Activated CD4-positive, alpha-beta memory T cell treated with anti-CD3 and anti-CD28 coated beads for 36 hours (primary cell): ENCODE results near the gene UBE2V1. TPM values are rescaled to one million over a fixed set of nuclear protein-coding genes. Genes with fewer than 3 reads are reported as not detected.
"Not testable (repeated sequence)": the region's sequence is repeated elsewhere in the genome, so short reads cannot be mapped to it uniquely, and the experiment has no call there.

Experiments used
- CTCF ChIA-PET: fragments of 350-600 bp; sonication (Branson Sonifier 250); formaldehyde crosslinking; loops from one replicate; lab custom pipeline; 2021; ENCODE audit warnings: antibody characterized with exemption, inconsistent platforms; lab: Charles Lee
- POLR2A ChIA-PET: fragments of 350-600 bp; sonication (Branson Sonifier 250); formaldehyde crosslinking; loops from one replicate; lab custom pipeline; 2021; ENCODE audit warnings: antibody characterized with exemption; lab: Charles Lee
- DNase-seq: peaks from one replicate; pipeline ENCODE4 v3.0.0-alpha.2; 2020
- H3K27ac Mint-ChIP-seq: one replicate; pipeline ENCODE4 v1.8.0; 2021; ENCODE audit warnings: mixed read lengths
- H3K27me3 Mint-ChIP-seq: one replicate; pipeline ENCODE4 v1.8.0; 2021; ENCODE audit warnings: mixed read lengths
- H3K36me3 Mint-ChIP-seq: one replicate; pipeline ENCODE4 v1.8.0; 2021; ENCODE audit warnings: mixed read lengths
- H3K4me1 Mint-ChIP-seq: one replicate; pipeline ENCODE4 v1.8.0; 2021; ENCODE audit warnings: low read depth, mixed read lengths
- H3K4me3 Mint-ChIP-seq: one replicate; pipeline ENCODE4 v1.8.0; 2021; ENCODE audit warnings: mild to moderate bottlenecking, mixed read lengths
- H3K9me3 Mint-ChIP-seq: one replicate; pipeline ENCODE4 v1.8.0; 2021; ENCODE audit warnings: mixed read lengths
- intact Hi-C: fragments of 100-400 bp; cut with micrococcal nuclease; formaldehyde crosslinking; loops from one replicate; pipeline ENCODE4 v1.15.1; 2023
- total RNA-seq, 2 experiments: library from RNA; stranded (reverse); gene quantifications; one replicate each; pipeline ENCODE4 v1.2.3, GENCODE V29; 2021

The UBE2V1 gene
- total RNA-seq, 2 experiments from 2014 or later = 167 to 172 TPM

DNA sequence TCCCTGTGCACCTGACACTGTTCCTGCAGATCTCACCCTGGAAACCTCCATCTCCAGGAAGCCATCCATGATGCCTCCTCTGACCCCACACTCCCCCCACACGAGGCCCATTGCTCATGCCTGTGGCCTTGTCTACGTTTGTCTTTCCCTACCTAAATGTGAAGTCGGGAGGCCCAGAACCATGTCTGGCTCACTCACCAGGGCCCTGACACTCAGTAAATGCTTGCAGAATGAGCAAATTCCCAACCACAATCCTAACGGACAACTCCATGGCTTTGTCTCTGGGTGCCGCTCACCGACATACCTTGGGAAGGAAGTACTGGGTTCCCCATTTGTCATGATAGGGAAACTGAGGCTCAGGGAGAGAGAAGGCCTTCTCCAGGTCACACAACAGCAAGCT is 33.3 kb upstream of the UBE2V1 start:
- Mint-ChIP-seq H3K27ac (peak overlapping the region; percentile 99), H3K9me3 (no peaks in the 10 kb centered on the region), H3K4me3 (peak overlapping the region; percentile 73), H3K27me3 (no peaks in the 10 kb centered on the region), H3K36me3 (peaks cover 24% of the 10 kb centered on the region), H3K4me1 (peaks cover 60% of the 10 kb centered on the region)
- intact Hi-C loops = loop anchor here (2.0 kb wide), 1 partner anchor 35 kb away; no protein-coding TSS in a partner anchor
- ChIA-PET CTCF (interaction anchor here (1.5 to 2.5 kb wide), 3 partner anchors 23 to 33 kb away, joined by 5 to 14 read pairs (median 6); no protein-coding TSS in a partner anchor), POLR2A (no interaction called here)
- DNase-seq = no peak

DNA sequence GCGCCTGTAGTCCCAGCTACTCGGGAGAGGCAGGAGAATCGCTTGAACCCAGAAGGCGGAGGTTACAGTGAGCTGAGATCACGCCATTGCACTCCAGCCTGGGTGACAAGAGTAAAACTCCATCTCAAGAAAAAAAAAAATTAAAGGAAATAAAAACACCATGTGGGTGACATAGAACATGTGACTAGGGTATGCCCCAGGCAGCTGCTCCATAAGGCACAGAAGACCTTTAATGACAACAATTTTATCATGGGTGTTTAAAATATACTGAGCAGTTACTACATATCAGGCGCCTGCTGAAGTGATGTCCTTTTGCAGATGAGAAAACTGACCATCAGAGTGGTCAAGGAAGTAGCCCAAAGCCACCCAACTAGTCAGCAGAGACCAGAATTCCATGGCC is 32.6 kb upstream of the UBE2V1 start:
- peak overlapping the region; percentile 99 for H3K27ac Mint-ChIP-seq
- peaks cover 55% of the 10 kb centered on the region for H3K4me1 Mint-ChIP-seq
- CTCF ChIA-PET = interaction anchor here (0.7 to 2.5 kb wide), 3 partner anchors 24 to 25 kb away, joined by 3 to 14 read pairs (median 5); no protein-coding TSS in a partner anchor
- H3K36me3 Mint-ChIP-seq = peaks cover 22% of the 10 kb centered on the region
- no peak for DNase-seq
- intact Hi-C loops = no loop called here
- POLR2A ChIA-PET = no interaction called here
- H3K27me3 Mint-ChIP-seq = no peaks in the 10 kb centered on the region
- H3K9me3 Mint-ChIP-seq = no peaks in the 10 kb centered on the region
- no peak overlapping the region for H3K4me3 Mint-ChIP-seq

DNA sequence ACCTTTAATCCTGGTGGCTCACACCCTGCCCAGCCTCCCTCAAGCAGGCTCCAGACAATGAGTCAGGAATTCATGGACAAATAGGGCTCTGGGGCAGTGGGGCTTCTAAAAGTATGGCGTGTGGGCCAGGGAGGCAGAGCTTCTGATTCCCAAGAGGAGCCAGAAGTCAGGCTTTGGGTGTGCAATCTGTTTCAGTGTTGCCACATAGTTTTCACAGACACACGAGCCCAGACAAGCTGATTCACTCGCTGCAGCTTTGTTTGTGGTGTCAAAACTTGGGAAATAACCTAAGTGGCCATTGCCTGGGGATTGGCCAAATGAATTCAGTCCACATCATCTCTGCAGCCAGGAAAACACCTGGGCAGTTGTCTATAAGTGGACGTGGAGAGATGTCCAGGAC is 31.4 kb upstream of the UBE2V1 start:
- ChIA-PET POLR2A (interaction anchor here (1.0 to 1.1 kb wide), 2 partner anchors 25 to 28 kb away, joined by 3 to 5 read pairs; no protein-coding TSS in a partner anchor), CTCF (interaction anchor here (0.9 to 1.4 kb wide), 3 partner anchors 10 to 25 kb away, joined by 3 to 5 read pairs (median 4); no protein-coding TSS in a partner anchor)
- no peak for DNase-seq
- H3K36me3 Mint-ChIP-seq = peaks cover 27% of the 10 kb centered on the region
- H3K4me3 Mint-ChIP-seq = no peak overlapping the region
- H3K9me3 Mint-ChIP-seq = no peaks in the 10 kb centered on the region
- H3K4me1 Mint-ChIP-seq = peaks cover 49% of the 10 kb centered on the region
- no peak overlapping the region for H3K27ac Mint-ChIP-seq
- H3K27me3 Mint-ChIP-seq = no peaks in the 10 kb centered on the region
- intact Hi-C loops = no loop called here

DNA sequence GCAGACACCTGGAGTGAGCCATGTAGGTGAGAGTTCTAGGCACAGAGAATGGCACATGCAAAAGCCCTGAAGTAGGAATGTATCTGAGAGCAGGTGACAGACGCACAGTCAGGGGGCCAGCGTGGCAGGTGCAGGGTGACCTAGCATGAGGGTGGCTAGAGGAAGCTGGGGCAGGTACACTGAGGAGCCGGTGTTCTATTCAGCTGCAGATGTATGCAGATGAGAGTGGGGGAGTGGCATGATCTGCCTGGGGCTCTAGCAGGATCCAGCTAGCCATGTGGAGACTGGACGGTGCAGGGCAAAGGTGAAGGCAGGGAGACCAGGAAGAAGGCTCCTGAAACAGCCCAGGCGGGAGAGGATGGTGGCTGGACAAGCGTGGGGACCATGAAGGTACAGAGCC is 29.9 kb upstream of the UBE2V1 start:
- Mint-ChIP-seq H3K27ac (no peak overlapping the region), H3K36me3 (peaks cover 27% of the 10 kb centered on the region), H3K4me3 (no peak overlapping the region), H3K27me3 (no peaks in the 10 kb centered on the region), H3K4me1 (peaks cover 40% of the 10 kb centered on the region), H3K9me3 (no peaks in the 10 kb centered on the region)
- intact Hi-C loops = no loop called here
- ChIA-PET POLR2A (no interaction called here), CTCF (no interaction called here)
- DNase-seq = no peak

DNA sequence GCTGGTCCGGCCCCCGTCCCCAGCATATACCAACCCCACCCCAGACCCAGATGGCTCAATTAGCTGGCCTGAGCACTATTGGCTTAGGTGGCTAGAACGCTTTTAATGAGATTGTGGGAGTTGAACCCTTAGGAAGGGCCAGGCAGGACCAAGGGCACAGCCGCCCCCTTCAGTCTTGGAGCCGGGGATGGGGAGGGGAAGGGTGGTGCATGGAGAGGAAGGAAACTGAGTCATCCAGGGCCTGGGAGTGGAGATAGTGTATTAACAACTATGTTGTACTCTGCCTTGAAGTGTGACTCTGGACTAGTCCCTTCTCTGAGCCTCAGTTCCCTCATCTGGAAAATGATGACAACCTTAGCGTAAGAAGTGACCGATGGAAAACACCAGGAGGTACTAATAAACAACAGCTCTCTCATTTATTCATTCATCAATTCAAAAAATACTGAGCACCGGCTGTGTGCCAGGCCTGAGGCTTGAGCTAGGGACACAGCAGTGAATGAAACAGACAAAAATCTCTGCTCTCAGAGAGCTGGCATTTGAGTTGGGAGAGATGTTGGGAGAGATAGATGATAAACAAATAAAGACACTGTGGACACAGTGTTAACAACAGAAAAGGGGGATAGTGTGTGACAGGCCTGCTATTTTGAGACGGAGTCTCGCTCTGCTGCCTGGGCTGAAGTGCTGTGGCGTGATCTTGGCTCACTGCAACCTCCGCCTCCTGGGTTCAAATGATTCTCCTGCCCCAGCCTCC is 29.0 kb upstream of the UBE2V1 start:
- intact Hi-C loops = no loop called here
- Mint-ChIP-seq H3K9me3 (no peaks in the 10 kb centered on the region), H3K36me3 (peaks cover 23% of the 10 kb centered on the region), H3K27ac (no peak overlapping the region), H3K27me3 (no peaks in the 10 kb centered on the region), H3K4me1 (peaks cover 37% of the 10 kb centered on the region), H3K4me3 (no peak overlapping the region)
- DNase-seq = no peak
- CTCF ChIA-PET = interaction anchor here (1.2 kb wide), 1 partner anchor 11 kb away, joined by 3 read pairs; no protein-coding TSS in a partner anchor
- POLR2A ChIA-PET = no interaction called here

DNA sequence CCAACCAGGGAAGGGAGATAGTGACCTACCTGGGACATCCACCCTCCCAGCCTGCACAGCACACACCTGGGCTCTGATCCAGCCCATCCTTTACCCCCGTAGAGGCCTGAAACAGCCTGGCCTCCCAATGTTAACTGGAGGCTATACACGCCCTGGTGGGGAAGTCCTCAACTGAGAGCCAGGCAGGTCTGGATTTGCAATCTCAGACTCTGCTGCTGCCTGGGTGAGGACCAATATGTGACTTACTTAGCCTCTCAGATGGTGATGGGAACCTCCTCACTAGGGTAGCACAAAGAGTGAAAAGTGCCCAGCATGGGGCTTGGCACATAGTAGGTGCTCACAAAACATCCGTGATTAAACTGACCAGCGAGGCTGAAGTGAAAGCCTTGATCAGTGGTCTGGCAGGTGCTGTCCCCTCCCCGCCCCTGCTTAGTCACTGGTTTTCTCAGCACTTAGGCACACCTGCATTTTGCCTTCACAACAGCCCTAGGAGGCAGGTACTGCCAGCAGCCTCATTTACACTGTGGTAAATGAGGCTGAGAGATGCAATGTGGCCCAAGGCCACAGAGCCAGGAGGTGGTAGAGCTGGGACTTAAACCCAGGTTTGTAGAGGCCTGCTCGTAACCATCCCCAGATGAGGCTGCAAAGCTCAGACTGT is 28.2 kb upstream of the UBE2V1 start:
- no peaks in the 10 kb centered on the region for H3K9me3 Mint-ChIP-seq
- CTCF ChIA-PET = interaction anchor here (1.2 kb wide), 1 partner anchor 12 kb away, joined by 3 read pairs; no protein-coding TSS in a partner anchor
- POLR2A ChIA-PET = no interaction called here

DNA sequence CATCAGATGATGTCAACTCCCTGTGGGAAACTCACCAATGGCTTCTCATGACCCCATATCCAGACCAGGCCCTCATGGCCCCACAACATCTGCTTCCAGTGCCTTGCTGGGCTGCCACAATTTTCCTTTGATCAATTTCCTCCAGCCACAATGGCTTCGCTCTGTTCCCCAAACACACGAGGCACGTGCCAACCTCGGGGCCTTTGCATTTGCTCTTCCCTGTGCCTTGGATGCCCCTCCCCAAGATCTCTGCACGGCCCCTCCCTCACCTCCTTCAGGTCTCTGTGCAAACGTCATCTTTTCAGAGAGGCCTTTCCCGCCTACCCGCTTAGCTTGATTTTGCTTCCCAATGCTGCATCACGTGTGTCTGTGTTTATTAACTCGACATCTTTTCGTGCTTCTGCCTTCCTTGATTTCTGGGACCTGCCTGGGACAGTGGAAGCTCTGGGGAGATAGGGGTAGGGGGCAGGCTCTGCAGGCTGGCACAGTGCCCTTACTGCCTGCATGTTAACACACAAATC is 27.4 kb upstream of the UBE2V1 start:
- Mint-ChIP-seq H3K27ac (no peak overlapping the region), H3K36me3 (peaks cover 27% of the 10 kb centered on the region), H3K4me1 (peaks cover 27% of the 10 kb centered on the region), H3K4me3 (no peak overlapping the region), H3K9me3 (no peaks in the 10 kb centered on the region), H3K27me3 (no peaks in the 10 kb centered on the region)
- ChIA-PET POLR2A (interaction anchor here (0.7 to 1.2 kb wide), 3 partner anchors 13 to 27 kb away, joined by 3 to 4 read pairs (median 3); no protein-coding TSS in a partner anchor), CTCF (interaction anchor here (2.2 kb wide), 1 partner anchor 20 kb away, joined by 8 read pairs; no protein-coding TSS in a partner anchor)
- DNase-seq = no peak
- intact Hi-C loops = no loop called here

More for the DNA sequence above, 28.2 kb upstream of the UBE2V1 start:
- H3K36me3 Mint-ChIP-seq = peaks cover 23% of the 10 kb centered on the region
- intact Hi-C loops = no loop called here
- no peak overlapping the region for H3K4me3 Mint-ChIP-seq
- H3K27ac Mint-ChIP-seq = no peak overlapping the region
- no peak for DNase-seq
- H3K4me1 Mint-ChIP-seq = peaks cover 33% of the 10 kb centered on the region
- no peaks in the 10 kb centered on the region for H3K27me3 Mint-ChIP-seq

DNA sequence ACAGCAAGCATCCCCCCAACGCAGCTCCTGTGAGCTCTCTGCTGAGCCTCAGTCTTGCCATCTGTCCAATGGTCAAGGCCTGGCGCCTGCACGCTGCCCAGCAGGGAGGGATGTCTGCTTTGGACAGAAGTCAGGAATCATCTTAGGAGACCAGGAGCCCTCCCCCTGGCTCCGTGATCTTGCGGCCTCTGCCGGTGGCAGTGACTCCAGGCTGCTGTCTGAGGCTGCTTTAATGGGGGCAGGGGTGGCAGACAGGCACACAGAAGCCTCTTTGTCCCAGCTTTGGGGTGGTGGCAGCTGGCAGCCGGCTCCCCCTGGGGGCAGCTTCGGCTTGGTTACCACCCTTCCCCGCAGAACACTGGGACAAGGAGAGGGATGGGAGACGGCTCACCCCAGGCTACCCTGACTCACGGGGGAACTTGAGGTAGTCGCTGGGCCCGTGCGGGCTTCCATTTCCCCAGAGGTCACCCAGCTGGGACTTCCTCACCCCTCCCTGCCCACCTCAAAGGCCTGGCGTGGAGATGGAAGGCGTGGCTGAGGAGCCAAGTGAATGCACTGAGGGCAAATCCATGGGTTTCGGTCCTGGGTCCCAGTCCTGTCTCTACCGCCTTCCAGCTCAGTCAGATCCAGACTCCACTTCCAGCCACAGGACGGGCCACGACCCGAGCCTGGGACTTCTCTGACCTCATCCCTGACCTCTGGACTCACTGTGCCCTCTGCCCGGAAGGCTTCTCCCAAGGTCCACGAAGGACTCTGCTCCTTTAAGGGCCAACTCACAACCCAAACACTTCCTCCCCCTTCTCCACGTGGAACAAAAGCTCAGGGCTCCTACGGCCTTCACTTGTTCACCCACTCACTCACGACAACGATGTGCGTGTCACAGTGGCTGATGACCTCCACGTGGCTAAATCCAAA is 25.8 kb upstream of the UBE2V1 start:
- ChIA-PET CTCF (interaction anchor here (1.3 to 2.2 kb wide), 3 partner anchors 14 to 19 kb away, joined by 4 to 8 read pairs (median 5); no protein-coding TSS in a partner anchor), POLR2A (interaction anchor here (0.5 to 1.5 kb wide), 2 partner anchors 9 to 452 kb away, joined by 3 to 4 read pairs; no protein-coding TSS in a partner anchor)
- no peak overlapping the region for H3K27ac Mint-ChIP-seq
- no peak overlapping the region for H3K4me3 Mint-ChIP-seq
- no peaks in the 10 kb centered on the region for H3K9me3 Mint-ChIP-seq
- intact Hi-C loops = no loop called here
- no peaks in the 10 kb centered on the region for H3K27me3 Mint-ChIP-seq
- peaks cover 27% of the 10 kb centered on the region for H3K36me3 Mint-ChIP-seq
- H3K4me1 Mint-ChIP-seq = peaks cover 27% of the 10 kb centered on the region
- DNase-seq = no peak

DNA sequence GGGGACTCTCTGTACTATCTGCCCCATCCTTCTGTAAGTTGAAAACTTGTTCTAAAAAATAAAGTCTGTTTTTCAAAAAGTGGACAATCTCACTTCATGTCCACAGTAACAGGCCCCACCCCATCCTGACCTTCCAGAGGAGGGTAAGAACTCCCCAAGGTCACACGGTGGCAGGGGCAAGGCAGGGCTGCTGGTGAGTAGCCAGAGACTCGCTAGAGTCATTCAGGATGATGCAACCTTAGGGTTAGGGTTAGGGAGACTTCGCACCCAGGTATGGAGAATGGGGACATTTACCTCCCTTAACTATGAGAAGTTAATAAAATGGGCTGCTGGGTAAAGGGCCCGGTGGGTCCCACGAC is 25.1 kb upstream of the UBE2V1 start:
- H3K27ac Mint-ChIP-seq = no peak overlapping the region
- POLR2A ChIA-PET = no interaction called here
- no peak overlapping the region for H3K4me3 Mint-ChIP-seq
- H3K27me3 Mint-ChIP-seq = no peaks in the 10 kb centered on the region
- peaks cover 27% of the 10 kb centered on the region for H3K4me1 Mint-ChIP-seq
- no peaks in the 10 kb centered on the region for H3K9me3 Mint-ChIP-seq
- CTCF ChIA-PET = interaction anchor here (1.5 to 2.2 kb wide), 2 partner anchors 14 to 17 kb away, joined by 5 to 8 read pairs; no protein-coding TSS in a partner anchor
- DNase-seq = no peak
- H3K36me3 Mint-ChIP-seq = peaks cover 23% of the 10 kb centered on the region
- intact Hi-C loops = no loop called here

DNA sequence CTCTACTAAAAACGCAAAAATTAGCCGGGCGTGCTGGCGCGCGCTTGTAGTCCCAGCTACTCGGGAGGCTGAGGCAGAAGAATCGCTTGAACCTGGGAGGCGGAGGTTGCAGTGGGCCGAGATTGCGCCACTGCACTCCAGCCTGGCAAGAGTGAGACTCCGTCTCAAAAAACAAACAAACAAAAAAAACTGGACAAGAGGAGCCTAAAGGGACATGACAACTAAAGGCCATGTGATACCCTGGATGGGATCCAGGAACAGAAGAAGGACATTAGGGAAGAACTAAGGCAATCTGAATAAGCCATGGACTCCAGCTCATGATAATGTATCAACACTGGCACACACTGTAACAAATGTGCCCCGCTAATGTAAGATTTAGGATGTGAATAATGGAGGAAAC is 24.8 kb upstream of the UBE2V1 start:
- POLR2A ChIA-PET, CTCF ChIA-PET, DNase-seq, intact Hi-C loops, H3K4me3 Mint-ChIP-seq, H3K27me3 Mint-ChIP-seq, H3K27ac Mint-ChIP-seq, H3K9me3 Mint-ChIP-seq: not testable (repeated sequence)
- Mint-ChIP-seq H3K4me1 (peaks cover 23% of the 10 kb centered on the region), H3K36me3 (peaks cover 20% of the 10 kb centered on the region)
